Esophagus mucosa (tissue), 1 donor: ENCODE measurements around the gene SLC12A9. TPM values are rescaled to one million over a fixed set of nuclear protein-coding genes. Genes with fewer than 3 reads are reported as not detected.
"Not testable (repeated sequence)": the region's sequence is repeated elsewhere in the genome, so short reads cannot be mapped to it uniquely, and the experiment has no call there.

Source experiments
- ATAC-seq: fragments of 200-7000 bp; cut with Tn5 transposase; one replicate; pipeline ENCODE4 v1.9.1; 2020
- total RNA-seq: library from RNA; stranded (reverse); gene quantifications from one replicate; pipeline ENCODE4 v1.2.4, GENCODE V29; 2023
- donor health status: DM: yes; HTN: yes; CAD: no.

SLC12A9 gene
- total RNA-seq, 1 donor from 2014 or later: 13.5 TPM

DNA sequence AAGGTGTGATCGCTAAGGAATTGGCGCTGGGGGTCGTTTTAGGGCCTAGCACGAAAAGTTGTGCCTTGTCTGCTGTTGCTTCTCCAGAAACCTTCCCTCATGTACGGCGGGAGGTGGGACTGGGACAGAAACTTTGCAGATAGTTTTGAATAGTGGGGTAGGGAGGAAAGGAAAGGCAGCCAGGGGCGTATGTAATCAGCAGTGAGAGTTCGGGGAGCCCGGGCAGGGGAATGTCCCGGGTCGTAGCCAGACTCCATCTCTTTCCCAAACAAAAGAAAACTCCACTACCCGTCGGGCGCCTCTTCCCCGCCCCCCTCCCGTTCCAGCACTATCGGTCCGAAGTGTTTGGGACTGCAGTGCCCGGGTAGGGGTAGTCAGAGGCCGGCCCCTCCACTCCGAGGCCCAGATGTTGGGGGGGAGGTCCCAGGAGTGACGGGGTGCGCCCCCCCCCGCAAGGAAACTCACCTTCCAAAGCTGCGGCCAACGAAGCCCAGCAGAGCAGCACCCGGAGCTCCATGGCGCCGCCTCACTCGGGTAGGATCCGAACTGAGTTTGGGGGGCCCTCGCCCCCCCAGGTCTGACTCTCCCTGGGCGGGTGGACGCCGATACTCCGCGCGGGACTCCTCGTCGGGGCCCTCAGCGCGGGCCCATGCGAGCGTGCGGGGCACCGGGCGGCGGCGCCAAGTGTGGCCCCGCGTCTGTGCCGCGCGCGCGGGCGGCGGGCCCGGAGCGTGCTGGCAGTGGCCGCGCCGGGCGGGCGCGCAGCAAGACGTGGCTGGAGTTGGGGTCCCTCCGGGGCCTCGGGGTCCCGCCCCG, 25.8 kb upstream of the SLC12A9 start:
- ATAC-seq: peak; percentile 21

DNA sequence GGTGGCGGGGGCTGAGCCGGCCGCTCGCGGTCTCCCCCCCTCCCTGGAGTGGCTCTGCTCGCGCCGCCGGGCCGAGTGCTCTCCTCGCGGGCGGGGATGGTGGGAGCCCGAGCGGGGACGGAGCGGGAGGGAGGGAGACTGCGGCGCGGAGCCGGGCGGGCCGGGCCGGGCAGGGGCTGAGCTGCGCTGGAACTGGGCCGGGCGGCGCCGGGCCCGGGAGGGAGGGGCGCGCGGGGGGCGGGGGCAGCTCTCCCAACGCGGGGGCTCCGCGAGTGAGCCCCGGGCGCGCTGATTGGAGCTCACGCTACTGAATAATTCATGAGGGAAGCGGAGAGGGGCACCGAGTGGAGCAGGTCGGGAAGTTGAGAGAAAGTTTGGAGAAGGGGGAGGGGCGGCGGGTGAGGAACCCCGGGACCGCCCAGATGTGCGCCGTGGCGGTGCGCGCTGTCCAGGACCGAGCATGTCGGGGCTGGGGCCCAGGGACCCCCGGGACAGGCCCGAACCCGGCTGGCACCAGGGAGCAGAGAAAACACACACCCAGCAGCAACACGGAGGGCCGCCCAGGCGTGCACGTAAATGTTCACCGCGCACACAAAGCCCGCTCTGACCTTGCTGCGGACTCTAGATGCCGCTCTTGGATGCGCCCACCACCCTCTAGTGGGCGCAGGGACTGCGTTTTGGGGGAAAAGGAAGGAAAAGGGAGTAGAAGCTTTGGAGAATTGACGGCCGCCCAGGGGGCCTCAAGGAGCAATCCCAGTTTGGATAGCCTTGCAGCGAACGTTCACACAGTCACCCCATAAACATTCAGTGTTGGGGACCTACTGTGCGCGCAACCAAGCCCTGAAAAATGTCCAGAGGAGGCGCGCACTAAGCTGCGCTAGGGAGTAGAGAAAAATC, 24.9 kb upstream of the SLC12A9 start, which contains the start of gene EPHB4:
EPHB4 (minus strand) TSS at position 194 of the 897 bp plus-strand sequence. CDS start 493 bp downstream, outside the sequence.
- peak; percentile 77 for ATAC-seq

DNA sequence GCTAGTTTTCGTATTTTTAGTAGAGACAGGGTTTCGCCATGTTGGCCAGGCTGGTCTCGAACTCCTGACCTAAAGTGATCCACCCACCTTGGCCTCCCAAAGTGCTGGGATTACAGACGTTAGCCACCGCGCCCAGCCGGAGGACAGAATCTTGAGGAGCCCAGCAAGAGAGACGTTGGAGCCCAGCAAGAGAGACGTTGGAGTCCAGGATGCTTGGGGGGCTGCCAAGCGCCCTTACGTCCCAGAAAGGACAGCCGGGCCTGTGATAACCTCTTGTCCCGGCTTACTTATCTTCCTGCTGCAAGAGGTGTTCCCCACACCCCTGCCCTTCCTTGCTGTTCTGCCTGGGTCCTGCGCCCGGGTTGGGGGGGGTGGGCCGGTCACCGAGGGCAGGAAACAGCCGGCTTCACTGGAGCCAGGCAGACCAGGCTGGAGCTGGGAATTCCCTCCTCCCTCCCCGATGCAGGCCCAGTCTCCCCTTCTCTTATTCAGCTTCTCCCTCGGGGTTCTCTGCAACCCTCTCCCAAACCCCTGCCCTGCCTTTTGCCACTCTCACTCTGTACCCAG, 23.3 kb upstream of the SLC12A9 start:
- no peak for ATAC-seq

DNA sequence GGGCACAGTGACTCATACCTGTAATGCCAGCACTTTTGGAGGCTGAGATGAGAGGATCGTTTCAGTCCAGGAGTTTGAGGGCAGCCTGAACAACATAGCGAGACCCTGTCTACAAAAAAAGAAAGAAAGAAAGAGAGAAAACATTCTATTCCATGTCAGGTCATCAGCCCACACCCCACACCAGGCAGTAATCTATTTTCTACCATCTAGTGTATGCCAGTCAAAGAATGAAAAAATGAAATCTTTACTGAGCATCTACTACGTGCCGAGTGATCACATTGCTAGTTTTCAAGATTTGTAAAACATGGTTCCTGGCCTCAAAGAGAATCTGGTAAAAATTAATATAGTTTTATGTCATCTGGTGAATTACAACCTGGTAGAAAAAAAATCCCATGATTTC, 22.1 kb upstream of the SLC12A9 start:
- ATAC-seq: no peak

DNA sequence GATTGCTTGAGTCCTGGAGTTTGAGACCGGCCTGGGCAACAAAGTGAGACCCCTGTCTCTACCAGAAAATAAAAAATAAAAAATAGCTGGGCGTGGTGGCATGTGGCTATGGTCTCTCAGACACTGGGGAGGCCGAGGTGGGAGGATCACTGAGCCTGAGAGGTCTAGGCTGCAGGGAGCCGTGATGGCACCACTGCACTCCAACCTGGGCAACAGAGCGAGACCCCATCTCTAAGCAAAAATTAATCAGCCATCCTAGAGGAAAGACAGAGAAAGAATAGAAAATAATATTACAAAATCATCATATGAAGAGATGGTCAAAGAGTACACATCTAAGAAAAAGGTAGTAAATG, 20.3 kb upstream of the SLC12A9 start:
- ATAC-seq: no peak

DNA sequence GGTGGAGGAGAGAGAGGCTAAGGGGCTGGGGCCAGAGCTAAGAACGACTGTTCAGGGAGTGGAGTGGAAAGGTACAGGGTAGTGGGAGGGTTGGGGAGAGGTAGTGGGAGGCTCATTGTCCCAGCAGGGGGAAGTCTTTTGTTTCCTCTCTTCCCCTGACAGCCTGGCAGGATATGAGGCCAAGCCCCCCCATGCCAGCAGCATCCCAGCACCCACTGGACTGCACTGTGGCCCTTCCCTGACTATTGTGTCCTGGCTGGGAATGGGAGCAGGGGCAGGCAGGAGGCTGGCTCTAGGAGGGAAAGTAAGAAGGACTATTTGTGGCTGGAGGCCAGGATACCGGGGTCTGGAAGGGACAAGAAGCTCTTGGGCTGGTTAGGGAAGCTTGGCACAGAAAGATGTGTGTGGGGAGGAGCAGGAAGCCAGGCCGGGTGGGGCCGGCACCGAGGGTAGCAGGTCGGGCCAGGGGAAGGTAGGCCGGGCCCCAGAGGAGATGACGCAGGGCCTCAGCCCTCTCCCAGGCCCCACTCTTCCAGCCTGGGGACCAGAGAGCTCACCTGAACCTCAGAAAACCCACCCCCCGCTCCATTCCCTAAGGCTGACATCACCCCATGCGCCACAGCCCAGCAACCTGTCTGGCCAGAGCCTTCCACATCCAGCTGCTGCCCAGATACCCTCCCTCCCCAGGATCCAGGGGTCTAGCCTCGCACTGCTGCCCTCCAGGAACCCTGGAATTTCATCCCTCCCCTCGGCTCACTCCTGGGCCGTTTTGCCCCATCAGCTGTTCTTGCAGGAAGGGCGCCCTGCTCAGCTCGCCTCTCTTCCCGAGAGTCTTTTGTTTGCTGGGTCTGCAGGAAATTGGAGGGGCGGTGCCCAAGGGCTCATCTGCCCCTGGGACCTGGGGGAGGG, 16.4 kb upstream of the SLC12A9 start:
- ATAC-seq: peak; percentile 76

DNA sequence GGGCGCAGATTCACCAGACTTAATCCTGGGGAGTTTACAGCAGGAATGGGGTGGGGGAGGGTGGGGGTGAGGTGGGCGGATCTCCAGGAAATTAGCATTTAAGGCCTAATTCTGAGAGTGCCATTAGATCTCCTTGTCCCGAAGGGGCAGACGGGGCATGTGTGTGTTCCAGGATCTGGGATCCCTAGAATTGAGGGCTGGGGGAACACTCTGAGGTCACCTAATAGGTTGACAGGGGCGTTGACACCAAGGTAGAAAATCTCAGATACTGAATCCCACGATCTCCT, 15.8 kb upstream of the SLC12A9 start:
- ATAC-seq: no peak

DNA sequence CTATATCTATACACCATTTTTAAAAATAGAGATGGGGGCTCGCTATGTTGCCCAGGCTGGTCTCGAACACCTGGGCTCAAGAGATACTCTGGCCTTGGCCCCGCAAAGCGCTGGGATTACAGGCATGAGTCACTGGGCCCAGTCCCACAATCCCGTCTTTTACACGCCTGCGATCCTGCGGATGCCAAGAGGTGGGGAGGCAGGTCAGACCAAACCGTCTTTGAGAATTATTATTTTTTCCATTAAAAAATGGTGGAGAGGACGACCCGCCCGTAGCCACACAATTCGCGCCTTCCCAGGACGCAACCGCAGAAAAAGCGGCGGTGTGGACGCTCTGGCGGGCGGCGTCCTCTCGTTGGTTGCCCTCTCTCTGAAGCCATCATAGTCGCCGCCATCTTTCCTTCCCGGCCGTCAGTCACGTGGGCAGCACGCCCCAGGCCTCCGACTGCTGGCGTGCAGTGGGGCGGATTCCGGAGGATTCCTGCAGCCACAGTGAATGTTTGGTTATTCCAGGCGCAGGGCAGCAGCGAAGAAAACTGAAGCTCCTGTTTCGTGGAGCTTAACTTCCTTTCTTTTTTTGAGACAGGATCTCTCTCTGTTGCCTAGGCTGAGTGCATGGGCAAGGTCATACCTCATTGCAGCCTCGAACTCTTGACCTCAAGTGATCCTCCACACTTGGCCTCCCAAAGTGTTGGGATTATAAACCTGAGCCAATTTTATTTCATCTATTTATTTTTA, 15.2 kb upstream of the SLC12A9 start:
- peak; percentile 93 for ATAC-seq

DNA sequence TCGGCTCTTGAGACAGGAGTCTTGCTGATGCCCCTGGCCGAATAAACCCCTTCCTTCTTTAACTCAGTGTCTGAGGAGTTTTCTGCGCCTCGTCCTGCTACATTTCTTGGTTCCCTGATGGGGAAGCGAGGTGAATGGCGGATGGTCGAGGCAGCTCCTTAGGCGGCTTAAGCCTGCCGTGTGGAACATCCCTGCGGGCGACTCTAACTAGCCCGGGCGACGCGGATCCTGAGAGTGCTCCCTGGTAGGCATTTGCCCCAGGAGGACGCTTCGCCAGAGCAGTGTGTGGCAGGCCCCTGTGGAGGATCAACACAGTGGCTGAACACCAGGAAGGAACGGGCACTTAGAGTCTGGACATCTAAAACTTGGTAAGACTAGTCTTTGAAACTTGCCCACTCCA, 13.2 kb upstream of the SLC12A9 start:
- ATAC-seq: no peak

DNA sequence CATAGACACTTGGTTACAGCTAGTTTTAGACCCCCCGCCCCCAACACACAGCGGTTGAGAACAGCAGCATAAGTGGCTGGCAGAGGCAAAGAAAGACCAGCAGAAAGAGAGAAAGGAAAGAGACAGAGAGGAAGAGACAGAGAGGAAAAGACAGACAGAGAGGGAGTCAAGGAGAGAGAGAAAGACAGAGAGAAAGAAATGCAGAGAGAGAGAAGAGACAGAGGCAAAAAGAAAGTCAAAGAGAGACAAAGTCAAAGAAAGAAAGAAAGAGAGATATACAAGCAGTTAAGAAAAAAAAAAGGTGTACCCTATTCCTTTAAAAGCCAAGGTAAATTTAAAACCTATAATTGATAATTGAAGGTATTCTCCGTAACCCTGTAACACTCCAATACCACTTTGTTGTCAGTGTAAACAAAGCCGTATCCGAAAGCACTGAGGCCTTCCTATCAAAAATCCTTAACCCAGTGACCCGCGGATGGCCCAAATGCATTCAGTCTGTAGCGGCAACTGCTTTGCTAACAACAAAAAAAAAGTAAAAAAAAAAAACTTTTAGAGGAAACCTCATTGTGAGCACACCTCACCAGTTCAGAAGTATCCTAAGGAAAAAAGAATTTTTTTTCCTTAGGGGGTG, 11.9 kb upstream of the SLC12A9 start:
- ATAC-seq: no peak

DNA sequence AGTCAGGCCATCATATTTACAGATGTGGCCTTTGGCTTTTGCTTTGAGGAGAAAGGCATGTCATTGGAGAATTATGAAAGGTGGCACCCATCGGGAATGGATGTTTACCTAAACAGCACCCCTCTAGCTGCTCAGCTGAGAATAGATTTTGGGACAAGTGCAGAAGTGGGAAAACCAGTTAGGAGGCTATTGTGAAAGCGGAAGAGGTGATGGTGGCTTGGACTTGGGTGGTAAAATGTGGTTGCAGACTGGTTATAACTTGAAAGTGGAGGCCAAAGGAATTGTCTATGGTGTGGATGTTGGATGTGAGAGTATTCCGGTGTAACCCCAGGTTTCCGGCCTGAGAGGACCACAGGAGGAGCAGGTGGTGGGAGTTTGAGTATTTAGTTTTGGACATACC, 5.2 kb upstream of the SLC12A9 start:
- no peak for ATAC-seq

DNA sequence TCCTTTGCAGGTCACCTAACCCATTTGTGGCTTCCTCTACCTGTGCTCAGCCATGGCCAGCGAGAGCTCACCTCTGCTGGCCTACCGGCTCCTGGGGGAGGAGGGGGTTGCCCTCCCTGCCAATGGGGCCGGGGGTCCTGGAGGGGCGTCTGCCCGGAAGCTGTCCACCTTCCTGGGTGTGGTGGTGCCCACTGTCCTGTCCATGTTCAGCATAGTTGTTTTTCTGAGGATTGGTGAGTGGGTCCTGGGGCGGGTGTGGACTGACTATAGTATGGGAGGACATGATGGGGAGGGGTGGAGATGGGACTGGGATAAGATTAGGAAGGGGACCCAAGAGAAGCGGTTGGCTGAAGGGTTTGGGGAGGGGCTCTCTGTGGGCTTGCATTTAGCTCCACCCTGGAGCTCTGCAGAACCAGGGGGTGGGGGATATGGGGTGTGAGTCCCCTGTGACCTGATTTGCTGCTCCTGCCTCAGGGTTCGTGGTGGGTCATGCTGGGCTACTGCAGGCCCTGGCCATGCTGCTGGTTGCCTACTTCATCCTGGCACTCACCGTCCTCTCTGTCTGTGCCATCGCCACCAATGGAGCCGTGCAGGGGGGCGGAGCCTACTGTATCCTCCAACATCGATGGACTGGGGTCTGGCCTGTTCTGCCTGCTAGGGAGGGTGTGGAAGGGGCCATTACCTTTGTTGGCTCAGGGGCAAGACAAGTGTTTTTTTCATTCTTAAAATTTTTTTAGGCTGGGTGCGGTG, 1.8 kb downstream of the SLC12A9 start:
- ATAC-seq: no peak

DNA sequence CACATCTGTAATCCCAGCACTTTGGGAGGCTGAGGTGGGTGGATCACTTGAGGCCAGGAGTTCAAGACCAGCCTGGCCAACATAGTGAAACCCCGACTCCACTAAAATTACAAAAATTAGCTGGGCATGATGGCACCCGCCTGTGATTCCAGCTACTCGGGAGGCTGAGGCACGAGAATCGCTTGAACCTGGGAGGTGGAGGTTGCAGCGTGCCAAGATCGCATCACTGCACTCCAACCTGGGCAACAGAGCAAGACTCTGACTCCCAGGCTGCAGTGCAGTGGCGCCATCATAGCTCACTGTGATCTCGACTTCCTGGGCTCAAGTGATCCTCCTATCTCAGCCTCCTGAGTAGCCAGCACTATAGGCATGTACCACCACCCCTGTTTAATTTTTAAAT, 2.4 kb downstream of the SLC12A9 start:
- not testable (repeated sequence) for ATAC-seq

DNA sequence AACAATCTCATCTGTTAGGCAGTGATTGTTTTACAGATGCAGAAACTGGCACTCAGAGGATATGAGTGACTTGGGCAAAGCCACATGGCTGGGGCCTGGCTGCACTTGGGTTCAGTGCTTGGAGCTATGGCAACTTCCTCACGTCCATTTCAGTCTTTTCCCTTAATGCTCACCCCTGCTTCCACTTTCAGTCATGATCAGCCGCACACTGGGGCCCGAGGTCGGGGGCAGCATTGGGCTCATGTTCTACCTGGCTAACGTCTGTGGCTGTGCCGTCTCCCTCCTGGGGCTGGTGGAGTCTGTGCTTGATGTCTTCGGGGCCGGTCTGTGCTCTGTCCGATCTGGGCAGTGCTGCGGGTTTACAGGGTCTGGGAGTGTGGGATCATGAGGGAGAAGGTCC, 3.0 kb downstream of the SLC12A9 start:
- no peak for ATAC-seq

DNA sequence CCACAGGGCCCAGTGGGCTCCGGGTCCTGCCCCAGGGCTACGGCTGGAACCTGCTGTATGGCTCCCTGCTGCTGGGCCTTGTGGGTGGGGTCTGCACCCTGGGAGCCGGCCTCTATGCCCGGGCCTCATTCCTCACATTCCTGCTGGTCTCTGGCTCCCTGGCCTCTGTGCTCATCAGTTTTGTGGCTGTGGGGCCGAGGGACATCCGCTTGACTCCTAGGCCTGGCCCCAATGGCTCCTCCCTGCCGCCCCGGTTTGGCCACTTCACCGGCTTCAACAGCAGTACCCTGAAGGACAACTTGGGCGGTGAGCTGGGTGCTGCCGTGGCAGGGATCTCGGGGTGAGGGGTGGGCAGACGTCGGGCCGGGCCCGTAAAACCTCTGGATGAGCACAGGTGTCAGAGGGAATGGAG, 4.4 kb downstream of the SLC12A9 start:
- no peak for ATAC-seq

DNA sequence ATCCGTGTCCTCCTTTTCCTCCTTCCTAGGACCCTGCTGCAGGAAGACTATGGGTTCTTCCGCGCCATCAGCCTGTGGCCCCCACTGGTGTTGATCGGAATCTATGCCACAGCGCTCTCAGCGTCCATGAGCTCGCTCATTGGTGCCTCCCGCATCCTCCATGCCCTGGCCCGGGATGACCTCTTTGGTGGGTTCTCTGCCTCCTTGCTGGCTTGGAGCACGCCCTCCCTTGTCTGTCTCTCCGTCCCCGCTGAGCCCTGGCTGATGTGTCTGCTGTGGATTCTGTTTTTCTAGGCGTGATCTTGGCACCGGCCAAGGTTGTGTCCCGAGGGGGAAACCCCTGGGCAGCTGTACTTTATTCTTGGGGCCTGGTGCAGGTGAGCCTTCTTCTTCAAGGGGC, 7.3 kb downstream of the SLC12A9 start:
- ATAC-seq: no peak

DNA sequence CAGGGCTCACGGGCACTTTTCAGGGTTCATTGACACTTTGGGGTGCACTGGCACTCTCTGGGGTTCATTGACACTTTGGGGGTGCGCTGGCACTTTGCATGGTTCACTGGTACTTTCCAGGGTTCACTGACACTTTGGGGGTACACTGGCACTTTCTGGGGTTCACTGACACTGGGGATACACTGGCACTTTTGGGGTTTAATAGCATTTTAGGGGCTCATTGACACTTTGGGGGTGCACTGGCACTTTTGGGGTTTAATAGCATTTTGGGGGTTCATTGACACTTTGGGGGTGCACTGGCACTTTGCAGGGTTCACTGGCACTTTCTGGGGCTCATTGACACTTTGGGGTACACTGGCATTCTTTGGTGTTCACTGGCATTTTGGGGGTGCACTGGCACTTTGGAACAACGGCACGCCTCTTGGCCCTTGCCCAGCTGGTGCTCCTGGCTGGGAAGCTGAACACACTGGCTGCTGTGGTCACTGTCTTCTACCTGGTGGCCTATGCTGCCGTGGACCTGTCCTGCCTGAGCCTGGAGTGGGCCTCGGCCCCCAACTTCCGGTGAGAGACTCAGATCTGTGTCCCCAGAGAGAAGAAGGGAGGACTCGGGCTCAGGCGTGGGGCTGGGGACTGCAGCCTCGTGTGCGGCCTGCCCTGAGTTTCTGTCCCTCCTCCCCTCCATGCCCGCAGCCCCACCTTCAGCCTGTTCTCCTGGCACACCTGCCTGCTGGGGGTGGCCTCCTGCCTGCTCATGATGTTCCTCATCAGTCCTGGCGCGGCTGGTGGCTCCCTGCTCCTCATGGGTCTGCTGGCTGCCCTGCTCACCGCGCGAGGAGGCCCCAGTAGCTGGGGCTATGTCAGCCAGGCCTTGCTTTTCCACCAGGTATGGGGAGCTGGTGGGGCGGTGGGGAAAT, 8.4 kb downstream of the SLC12A9 start:
- ATAC-seq: no peak

DNA sequence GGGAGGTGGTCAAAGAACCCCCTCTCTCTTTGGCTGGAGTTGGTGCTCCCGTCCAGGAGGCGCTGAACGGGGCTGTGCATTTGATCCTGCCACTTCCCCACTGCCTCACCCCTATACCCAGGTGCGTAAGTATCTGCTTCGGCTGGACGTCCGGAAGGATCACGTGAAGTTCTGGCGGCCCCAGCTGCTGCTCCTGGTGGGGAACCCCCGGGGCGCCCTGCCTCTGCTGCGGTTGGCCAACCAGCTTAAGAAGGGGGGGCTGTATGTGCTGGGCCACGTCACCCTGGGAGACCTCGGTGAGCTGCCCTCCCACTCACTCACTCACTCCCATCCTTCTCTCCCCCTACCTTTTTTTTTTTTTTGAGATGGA, 9.1 kb downstream of the SLC12A9 start:
- ATAC-seq: no peak

DNA sequence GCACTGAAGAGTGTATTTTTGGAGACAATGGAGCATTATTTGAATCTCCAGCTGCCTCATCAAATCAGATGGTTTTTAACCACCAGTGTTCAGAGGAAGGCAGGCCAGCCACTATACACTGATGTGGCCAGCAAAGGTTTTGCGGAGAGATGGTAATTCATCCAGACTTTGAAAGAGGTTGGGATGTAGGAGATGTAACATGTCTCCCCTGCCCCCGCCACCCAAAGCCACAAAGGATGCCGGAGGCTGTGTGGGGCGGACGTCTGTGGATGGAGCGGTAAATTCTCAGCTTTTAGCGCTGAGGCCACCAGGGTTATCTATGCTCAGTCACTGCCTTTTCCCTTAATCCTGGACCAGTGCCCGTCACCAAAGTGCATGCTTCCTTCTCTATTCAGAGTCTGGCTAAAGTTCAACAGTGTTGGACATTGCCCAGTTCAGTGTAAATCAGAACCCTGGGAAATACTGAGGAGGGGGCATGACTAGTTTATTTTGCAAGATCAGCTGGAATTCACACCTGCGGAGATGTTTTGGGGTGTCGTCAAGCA, 11.0 kb downstream of the SLC12A9 start:
- no peak for ATAC-seq
